Left hindlimb (tissue), 1 donor: ENCODE measurements around the gene URM1.

Source experiments
- DNase-seq: peaks from one replicate; pipeline ENCODE4 v3.0.0-alpha.2; 2018

URM1 gene

DNA sequence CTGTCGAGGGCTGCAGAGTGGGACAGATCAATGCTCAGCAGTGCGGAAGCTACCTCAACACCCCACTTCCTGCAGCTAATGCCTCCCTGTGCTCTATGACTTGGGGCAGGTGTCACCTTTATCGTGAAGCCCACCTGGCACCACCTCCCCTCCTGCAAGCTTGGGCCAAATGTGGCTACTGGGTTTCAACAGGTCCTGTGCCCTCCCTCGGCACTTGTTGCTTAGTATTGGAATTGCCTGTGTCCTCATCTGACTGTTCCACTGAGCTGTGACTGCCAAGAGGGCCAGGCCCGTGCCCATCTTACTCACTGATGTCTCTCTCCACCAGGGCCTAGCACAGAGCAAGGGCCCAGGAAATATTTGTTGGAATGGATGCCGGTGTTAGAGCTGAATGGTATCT lies 21.4 kb upstream of the URM1 start:
- DNase-seq, result no peak

DNA sequence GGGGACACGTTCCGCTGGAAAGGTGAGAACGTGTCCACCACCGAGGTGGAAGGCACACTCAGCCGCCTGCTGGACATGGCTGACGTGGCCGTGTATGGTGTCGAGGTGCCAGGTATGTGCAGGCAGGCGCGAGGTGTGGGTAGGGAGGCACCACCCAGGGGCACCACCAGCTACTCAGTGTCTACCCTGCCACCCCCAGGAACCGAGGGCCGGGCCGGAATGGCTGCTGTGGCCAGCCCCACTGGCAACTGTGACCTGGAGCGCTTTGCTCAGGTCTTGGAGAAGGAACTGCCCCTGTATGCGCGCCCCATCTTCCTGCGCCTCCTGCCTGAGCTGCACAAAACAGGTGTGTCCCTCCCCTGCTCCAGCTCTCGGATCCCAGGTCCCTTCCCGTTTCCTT lies 15.7 kb upstream of the URM1 start:
- no peak for DNase-seq

DNA sequence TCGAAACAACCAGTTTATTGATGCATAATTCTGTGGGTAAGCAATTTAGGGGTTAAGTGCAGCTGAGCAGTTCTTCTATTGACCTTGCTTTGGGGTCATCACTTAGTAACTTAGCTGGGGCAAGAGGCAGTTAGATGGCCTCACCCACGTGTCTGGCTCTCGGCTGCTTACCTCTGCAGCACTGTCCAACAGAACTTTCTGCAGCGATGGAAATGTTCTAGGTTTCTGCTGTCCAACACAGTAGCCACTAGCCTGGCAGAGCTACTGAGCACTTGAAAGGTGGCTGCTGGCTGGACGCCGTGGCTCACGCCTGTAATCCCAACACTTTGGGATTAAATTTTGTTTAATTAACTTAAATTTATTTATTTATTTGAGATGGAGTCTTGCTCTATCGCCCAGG lies 13.1 kb upstream of the URM1 start:
- DNase-seq, result no peak

DNA sequence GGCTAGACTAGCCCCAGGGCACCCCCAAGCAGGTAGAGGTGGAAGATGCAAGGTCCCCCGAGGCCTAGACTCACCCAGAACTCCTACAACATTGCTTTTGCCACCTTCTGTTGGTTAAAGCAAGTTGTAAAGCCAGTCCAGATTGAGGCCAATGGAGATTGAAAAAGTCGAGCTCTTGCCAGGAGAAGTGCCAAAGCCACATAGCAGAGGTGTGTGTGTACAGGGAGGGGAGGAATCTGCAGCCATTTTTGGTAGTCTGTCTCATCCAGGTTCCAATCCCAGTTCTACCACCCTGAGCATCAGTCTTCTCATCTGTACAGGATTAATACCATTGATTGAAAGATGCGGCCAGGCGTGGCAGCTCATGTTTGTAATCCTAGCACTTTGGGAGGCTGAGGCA lies 12.3 kb upstream of the URM1 start:
- DNase-seq, result no peak

DNA sequence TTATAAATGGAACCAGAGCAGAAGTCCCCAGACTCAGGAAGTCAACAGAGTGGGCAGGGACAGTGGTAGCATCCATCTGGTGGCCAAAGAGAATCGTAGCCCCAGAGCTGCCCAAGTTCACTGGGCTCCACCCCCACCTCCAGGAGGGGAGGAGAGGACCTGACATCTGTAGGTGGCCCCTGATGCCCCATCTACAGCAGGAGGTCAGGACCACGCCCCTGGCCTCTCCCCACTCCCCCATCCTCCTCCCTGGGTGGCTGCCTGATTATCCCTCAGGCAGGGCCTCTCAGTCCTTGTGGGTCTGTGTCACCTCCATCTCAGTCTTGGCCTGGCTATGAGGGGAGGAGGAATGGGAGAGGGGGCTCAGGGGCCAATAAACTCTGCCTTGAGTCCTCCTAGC lies 10.3 kb upstream of the URM1 start:
- no peak for DNase-seq

DNA sequence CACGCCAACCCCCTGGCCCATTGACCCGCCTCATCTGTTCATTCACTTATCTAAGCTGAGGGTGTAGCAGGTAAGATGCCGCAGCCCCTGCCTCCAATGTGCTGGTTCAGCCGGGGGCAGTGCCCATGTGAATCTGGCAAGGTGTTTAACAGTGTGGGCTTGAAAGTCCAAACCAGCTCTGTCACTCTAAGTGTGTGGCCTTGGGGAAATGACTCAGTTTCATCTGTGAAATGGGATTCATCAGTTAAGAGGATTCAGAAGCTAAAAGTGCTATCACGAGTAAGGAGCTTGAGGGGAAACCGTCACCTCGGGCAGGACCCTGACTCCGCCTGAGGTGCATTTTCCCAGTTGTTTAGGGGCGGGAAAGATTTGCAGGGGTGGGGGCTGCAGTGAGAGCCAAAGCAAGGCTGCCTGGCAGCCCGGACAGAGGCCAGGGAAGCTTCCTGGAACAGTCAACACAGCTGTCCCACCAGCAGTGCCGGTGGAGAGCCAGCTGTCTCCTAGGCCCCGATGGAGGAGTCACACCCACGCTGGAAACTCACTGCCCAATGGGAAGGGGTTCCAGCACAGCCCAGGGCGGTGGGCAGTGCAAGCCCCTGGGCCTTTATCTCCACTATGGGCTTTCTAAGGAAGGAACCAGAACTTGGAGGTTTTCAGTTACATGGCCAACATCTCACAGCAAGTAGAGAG lies 9.7 kb upstream of the URM1 start:
- no peak for DNase-seq

DNA sequence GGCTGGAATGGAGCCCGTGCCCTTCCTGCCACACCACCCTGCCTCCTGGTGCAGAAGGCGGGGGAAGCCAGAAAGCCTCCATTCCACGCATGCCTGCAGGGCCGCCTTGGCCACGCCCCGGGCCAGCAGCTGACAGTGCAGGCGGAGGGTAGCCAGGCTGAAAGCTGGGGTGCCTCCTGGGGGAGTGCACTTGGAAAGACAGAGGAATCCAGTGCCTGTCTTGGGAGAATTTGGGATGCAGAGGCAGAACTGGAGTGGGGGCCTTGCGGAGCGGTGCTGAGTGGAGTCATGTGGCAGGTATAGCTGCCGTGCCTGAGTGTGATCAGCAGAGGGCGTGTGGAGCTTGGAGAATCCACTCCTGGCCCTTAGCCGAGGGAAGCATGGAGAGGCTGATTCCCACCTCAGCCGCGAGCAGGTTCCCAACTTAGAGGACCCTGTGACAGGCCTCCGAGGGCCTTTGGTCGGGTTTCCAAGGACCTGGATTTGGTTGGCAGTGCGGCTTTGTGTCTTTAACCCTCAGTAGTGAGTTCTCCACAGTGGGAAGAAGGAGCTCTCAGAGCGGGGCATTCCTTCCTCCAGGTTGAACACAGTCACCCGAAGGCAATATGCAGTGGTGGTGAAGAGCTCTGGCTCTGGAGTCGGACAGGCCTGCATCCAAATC lies 9.1 kb upstream of the URM1 start:
- DNase-seq, result peak; percentile 90

DNA sequence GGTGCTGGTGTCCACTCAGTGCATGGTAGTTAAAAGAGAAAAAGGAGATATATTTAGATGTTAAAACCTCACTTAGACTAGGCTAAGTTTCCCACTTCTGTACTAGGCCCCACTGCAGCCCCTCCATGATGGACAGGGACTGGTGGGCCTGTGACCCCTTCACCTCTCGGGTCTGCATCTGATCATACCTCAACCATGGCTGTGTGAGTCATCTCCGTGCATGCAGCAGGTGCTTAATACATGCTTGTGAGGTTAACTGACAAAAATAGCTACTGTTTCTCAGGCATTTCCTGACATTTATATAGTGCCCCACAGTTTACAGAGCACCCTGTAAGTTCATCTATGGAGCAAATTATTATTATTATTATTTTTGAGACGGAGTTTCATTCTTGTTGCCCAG lies 8.4 kb upstream of the URM1 start:
- DNase-seq, result no peak

DNA sequence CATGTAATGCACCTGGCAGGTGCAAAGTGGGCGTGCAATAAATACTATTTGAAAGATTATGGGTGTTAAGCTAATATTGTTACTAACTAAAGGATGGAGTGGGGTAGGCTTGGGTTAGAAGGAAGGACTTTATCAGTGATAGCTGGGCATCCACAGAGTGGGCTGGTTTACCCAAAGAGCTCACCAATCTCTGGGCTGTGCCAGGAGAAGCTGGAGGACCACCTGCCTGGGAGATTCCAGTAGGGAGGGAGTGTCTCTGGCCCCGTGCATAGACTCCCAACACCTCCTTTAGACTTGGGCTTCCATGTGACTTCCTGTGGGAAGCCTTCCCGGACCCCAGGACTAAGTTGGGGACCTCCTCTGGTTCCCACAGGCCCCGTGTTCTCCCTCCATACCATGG lies 5.6 kb upstream of the URM1 start:
- no peak for DNase-seq

DNA sequence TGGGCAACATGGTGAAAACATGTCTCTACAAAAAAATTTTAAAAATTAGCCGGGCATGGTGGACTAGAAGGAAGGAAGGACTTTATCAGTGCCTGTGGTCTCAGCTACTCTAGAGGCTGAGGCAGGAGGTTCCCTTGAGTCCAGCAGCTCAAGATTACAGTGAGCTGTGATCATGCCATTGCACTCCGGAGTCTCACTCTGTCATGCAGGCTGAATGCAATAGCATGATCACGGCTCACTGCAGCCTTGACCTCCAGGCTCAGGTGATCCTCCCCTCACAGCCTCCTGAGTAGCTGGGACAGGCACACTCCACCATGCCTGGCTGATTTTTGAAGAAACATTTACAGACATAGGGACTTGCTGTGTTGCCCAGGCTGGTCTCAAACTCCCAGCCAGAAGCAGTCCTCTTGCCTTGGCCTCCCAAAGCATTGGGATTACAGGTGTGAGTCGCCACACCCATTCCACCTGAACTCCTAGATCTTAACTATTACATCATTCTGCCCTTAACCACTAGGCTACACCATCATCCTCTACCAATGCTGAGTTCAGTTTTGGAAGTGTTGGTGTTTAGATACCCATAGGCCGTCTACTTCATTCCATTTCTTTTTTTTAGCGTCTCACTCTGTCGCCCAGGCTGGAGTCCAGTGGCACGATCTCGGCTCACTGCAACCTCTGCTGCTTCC lies 2.0 kb upstream of the URM1 start:
- DNase-seq, result no peak

DNA sequence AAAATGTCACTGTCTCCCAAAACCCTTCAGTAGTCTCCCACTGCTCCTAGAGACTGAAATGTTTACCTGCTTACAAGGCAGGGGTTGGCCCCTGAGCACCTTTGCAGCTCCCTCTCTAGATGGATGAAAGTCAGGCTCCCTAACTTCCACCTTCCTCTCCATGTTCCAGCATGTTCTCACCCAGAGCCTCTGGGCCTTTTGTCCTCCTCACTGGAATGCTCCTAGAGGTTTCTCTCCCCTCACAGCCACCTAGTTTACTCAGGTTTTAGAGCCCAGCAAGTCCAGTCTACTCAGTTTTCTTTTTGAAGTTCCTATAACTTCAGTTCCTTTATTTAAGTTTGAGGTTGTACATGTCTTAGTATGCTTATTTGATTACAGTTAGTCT lies 815 bp upstream of the URM1 start:
- no peak for DNase-seq

DNA sequence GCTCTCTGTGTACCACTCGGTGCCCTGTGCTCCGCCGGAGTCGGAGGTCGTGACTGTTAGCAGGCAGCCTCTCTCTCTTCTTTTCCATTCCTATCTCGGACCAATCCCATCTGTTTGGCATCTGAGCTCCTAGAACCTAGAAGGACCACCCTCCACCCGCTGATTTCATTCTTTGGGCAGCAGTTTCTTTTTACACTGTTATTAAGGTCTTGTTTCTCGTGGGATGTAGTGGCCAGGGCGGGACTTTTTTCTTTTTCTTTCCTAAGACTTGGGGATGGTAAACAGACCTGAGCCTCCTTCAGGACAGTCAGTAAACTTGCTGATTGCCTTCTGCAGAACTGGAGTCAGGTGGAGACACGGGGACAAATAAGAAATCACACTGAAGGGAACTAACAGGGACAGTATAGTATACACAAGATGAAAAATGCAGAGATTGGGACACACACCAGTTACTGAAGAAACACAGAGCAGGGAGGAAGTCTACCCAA lies 500 bp downstream of the URM1 start:
- no peak for DNase-seq

DNA sequence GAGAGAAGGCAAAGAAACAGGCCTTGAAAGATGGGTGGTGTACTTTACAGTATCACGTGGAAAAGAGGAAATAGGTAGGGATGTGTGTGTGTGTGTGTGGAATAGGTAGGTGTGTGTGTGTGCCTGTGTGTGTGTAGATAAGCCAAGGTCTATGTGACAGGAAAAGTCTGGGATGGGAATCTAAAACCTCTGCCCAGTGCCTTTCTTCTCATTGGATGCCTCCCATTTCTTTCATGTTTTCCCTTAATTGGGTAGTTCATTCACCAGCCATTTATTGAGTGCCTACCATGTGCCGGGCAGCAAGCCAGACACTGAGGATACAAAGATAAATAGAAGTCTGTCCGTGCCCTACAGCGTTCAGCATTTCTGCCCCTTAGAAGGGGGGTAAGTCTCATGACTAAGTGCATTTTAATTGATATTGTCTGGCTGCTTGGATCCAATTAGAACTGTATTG lies 1.0 kb downstream of the URM1 start:
- no peak for DNase-seq

DNA sequence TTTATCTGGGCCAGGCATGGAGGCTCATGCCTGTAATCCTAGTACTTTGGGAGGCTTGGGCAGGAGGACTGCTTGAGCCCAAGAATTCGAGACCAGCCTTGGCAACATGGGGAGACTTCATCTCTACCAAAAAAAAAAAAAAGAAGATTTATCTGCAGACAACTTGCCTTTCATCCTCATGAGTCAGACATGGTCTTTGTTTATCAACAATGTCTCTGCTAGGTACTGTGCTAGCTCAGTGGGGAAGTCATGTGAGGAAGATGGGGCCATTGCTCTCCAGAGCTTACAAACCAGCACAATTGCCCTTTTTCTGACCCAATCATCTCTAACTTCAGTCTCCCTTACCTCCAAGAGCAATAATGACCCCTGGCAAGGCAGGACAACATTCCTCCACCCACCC lies 1.6 kb downstream of the URM1 start:
- DNase-seq, result no peak

DNA sequence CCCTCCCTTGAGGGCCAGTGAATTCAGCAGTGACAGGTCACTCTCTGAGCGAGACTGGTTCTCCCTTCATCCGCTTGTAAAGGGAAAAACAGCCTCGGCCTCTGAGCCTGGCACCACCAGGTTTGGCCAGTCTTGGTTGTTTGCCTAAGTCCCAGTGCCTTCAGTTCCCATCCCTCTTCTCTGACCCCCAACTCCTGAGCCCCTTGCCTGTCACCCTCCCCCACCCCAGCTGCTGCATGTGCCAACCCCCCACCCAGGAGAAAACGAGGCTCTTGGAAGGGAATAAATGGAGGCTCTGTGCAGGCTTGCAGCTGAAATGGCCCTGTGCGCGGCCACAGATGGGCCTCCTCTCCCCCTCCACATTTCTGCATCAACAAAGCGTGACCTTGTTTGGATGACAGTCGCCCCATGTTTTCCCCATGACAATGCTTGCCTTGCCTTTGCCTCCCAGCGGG lies 3.1 kb downstream of the URM1 start:
- DNase-seq, result no peak

DNA sequence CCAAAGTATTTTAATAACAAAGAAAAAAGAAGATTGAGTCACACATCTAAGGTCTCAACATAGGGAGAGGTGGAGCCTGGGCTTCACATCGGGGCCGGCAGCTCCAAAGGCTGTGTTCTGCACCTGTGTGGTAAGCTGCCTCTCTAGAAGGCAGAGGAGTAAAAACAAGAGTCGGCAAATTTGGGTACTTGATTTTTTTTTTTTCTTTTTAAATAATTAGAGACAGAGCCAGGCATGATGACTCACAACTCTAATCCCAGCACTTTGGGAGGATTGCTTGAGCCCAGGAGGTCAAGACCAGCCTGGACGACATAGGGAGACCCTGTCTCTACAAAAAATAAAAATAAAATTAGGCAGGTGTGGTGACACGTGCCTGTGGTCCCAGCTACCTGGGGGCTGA lies 4.7 kb downstream of the URM1 start:
- DNase-seq, result no peak

DNA sequence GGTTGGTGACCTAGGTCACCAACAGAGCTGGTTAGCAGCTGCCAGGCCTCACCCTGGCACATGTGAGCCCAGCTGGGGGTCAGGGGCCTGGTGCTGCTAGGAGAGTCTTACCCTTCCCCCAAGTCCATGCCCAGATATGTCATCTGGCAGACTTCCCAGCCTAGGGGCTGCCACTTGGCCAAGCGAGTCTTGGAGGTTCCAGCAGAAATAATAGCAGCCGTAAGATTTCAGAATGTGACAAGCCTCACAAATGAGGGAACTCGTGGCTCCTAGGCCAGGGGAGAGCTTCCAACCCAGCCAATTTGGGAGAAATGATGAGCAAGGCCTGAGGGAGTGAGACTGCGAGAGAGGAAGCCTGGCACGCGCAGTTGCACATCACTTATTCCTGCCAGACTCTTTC lies 11.1 kb downstream of the URM1 start:
- DNase-seq, result no peak

DNA sequence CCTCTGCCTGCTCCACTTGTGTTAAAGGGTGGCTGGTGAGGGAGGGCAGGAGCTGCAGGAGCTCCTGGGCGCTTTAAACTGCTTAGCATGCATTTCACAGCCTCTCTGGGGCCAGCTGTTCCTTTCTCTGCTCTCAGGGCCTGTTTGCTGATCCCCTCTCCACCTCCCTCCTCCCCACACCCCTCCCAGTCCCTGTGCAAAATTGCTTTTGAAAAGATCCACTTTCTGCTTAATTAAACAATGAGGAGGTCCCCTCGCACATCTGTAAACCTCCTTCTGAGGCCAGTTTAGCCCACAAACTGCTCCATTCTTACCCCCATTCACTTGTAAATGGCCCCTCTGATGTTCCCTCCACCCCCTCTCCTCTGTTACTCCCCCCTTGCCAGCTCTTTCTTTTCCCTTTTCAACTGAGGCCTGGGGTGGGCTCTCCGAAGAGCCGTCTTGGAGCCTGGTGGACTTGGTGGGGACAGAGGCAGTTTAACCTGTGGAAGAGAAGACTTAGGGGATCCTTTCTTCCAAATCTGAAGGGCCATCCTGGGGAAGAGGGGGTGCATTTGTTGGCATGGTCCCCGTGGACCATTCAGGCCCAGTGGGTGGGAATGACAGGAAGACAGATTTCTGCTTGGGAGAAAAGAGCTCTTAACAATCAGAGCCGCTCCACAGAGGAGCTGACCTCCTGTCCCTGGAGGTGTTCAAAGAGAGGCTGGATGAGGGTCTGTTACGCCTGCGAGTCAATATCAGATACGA lies 12.0 kb downstream of the URM1 start:
- no peak for DNase-seq

DNA sequence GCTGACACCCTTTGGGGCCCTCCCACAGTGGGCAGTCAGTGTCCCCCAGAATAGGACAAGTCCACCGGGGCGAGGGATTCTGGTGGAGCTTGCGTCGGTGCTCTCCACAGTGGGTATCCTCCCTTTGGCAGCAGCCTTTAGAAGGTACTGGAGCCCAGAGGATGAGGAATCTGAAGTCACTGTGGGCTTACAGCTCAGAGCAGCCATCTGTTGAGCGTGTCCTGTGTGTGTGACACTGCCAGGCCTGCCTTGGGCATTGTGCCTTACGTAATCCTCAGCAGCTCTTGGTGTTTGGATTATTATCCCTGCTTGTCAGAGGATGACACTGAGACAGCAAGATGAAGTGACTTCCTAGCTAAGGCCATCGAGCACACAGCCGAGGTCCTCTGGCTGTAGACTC lies 12.6 kb downstream of the URM1 start:
- DNase-seq, result no peak

DNA sequence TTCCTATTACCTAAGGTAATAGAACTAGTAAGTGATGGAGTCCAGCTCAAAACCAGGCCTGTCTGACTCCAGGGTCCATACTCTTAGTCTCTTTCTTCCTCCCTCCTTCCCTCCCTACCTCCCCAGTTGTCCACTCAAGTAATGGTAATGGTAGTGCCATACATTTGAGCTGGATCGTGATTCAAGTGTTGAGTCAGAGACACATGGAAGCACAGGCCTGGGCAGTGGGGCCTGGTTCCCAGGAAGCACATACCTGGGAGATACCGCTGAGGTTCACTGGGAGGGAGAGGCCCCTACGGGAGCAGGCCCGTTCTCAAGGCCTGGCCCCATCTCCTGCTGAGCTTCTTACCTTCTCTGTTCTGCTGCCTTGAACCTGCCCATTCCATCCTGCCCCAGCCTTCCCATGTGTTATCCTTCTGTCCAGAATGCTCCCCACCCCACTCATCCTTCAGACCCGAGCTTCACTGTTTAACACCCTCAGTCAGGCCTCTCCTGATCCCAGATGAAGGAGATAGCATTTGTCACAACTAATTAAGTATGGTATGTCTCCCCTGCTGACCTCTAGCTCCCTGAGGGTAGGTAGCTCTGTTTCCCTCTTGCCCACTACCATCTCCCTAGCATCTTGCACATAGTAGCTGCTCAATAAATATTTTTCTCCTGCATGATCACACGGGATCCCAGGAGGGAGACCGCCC lies 13.8 kb downstream of the URM1 start:
- no peak for DNase-seq

DNA sequence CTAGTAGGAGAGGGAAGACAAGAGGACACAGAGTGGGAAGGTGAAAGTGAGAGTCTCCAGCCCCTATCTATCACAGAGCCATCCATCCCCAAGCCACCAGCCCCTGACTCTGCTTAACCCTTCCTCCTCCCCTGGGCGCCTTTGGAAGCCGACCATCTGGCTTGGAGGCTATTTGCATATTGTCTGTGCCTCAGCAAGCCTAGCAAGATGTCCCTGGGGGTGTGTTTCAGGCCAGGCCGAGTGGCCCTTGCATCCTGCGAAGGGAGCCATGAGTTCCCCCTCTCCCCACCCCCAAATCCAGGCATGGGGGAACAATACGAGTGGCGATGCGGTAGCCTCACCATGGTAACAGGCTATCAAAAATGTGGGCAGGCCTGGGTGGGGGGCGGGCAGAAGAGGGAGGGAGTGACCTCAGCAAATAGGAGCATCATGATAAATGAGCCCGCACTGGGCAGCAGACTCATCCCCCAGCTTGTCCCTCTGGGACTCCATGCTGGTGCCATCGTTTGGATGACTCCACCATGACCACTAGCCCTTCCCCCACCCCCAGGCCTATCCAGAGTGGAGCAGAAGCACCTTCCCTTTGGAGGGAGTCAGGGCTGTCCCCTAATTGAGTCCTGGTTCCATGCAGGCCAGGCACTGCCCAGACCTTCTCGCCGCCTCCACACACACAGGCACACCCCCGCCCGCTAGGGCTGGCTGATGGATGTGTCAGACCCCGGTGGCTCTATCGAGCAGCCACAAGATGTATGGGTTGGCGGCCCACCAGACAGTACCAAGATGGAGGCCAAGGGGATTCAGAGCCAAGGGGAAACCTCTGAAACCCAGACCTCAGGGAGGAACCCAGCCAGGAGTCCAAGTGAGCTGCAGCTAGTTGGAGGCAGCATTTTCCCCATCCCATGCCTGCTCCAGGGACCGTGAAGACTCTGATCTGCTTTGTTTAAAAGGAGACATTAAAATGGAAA lies 14.6 kb downstream of the URM1 start:
- DNase-seq, result no peak

DNA sequence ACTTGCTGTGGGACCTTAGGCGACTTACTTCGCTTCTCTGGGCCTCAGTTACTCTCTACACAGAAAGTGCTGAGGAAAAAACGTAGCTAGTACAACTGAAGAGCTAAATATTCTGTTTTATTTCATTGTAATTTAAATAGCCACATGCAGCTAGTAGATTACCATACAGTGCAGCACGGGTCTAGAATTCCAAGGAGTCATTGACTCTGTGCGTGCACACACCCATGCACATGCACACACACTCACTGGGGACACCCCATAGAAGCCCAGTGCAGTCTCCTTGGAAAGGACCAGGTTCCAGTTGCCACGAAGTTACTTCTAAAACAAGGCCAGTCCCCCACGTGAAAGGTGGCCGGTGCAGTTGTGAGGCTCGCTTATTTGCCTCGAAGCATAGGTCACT lies 17.0 kb downstream of the URM1 start:
- no peak for DNase-seq
